Aortic smooth muscle cell (primary cell): ENCODE data around the gene OR8I2. TPM values are rescaled to one million over a fixed set of nuclear protein-coding genes. Genes with fewer than 3 reads are reported as not detected.

Experiments used
- total RNA-seq: library from RNA; depleted of rRNA; stranded (reverse); fragments of >200 nt; gene quantifications from 2 replicates; pipeline ENCODE4 v1.2.3, GENCODE V29; 2014

The OR8I2 gene
- total RNA-seq, result not detected in 2 replicates

GRCh38 chr11:56093008-56093407, at the start of gene OR8I2:
OR8I2 (plus strand) TSS chr11:56093308; CDS start chr11:56093308, 0 bp downstream.

GRCh38 chr11:56103210-56103737, 10.2 kb downstream of the OR8I2 start, which contains the start of gene OR8H2:
OR8H2 (plus strand) TSS chr11:56103687; CDS start chr11:56105043, 1,356 bp downstream.

GRCh38 chr11:56122073-56122472, 29.0 kb downstream of the OR8I2 start, which contains the start of gene OR8H3:
OR8H3 (plus strand) TSS chr11:56122373; CDS start chr11:56122373, 0 bp downstream.

GRCh38 chr11:56140151-56140661, 47.1 kb downstream of the OR8I2 start, which contains the start of gene OR8J3:
OR8J3 (minus strand) TSS chr11:56140201; CDS start chr11:56137718, 2,483 bp downstream.

Other genes starting within 250 kb of the OR8I2 start
- gene TRIM51, start 210.0 kb upstream of the OR8I2 start, total RNA-seq, result not detected in 2 replicates
- gene OR5W2, start 178.7 kb upstream of the OR8I2 start, total RNA-seq, result not detected in 2 replicates
- gene OR5I1, start 156.9 kb upstream of the OR8I2 start, total RNA-seq, result not detected in 2 replicates
- not detected in 2 replicates for gene OR10AG1, start 123.4 kb upstream of the OR8I2 start, total RNA-seq
- not detected in 2 replicates for gene OR5F1, start 98.7 kb upstream of the OR8I2 start, total RNA-seq
- gene OR5AS1, start 65.7 kb upstream of the OR8I2 start, total RNA-seq, result not detected in 2 replicates
- not detected in 2 replicates for gene OR8H2, start 10.4 kb downstream of the OR8I2 start, total RNA-seq
- gene OR8H3, start 29.1 kb downstream of the OR8I2 start, total RNA-seq, result not detected in 2 replicates
- not detected in 2 replicates for gene OR8J3, start 46.9 kb downstream of the OR8I2 start, total RNA-seq
- not detected in 2 replicates for gene OR8K5, start 67.0 kb downstream of the OR8I2 start, total RNA-seq
- not detected in 2 replicates for gene OR5J2, start 83.3 kb downstream of the OR8I2 start, total RNA-seq
- gene OR5T2, start 140.9 kb downstream of the OR8I2 start, total RNA-seq, result not detected in 2 replicates
- gene OR5T3, start 158.9 kb downstream of the OR8I2 start, total RNA-seq, result not detected in 2 replicates
- not detected in 2 replicates for gene OR5T1, start 180.8 kb downstream of the OR8I2 start, total RNA-seq
- not detected in 2 replicates for gene OR8H1, start 198.9 kb downstream of the OR8I2 start, total RNA-seq
- gene OR8K3, start 221.8 kb downstream of the OR8I2 start, total RNA-seq, result not detected in 2 replicates